GM18858 (cell line): ENCODE results near the gene CEMIP.

Experiments used
- ATAC-seq: cut with Tn5 transposase; IDR thresholded peaks from one replicate; pipeline ENCODE4 v1.9.1; 2021; ENCODE audit not compliant: unreplicated experiment

Gene CEMIP

GRCh38 chr15:80785811-80786354 is 6.7 kb downstream of the CEMIP start:
- no peak for ATAC-seq

DNA sequence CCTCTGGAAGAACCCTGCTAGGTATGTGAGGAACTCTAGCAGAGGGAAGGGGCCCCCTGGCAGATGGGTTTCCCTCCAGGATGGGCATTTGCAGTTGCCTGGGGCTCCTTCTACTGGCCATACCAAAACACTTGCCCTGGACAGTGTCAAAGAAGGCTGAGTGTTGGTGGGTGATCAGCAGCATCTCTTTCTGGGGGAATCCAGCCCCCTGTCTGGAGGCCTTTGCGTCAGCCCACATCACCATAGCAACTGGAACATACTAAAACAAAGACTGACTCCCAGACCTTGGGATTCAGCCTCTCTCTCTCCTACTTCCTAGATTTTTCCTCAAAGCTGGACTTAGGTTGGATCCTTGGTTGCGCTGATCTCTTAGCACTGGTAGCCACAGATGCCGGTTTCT is 8.1 kb downstream of the CEMIP start:
- ATAC-seq, result no peak

- no peak for ATAC-seq
These were observed 9.4 kb downstream of the CEMIP start for GRCh38 chr15:80788536-80788935.

- ATAC-seq, result no peak
These were observed 10.1 kb downstream of the CEMIP start for GRCh38 chr15:80789296-80789695.

GRCh38 chr15:80789796-80790195 is 10.6 kb downstream of the CEMIP start:
- ATAC-seq, result no peak

GRCh38 chr15:80790236-80790635 is 11.1 kb downstream of the CEMIP start:
- ATAC-seq, result no peak

GRCh38 chr15:80791004-80791403 is 11.8 kb downstream of the CEMIP start:
- ATAC-seq, result no peak

DNA sequence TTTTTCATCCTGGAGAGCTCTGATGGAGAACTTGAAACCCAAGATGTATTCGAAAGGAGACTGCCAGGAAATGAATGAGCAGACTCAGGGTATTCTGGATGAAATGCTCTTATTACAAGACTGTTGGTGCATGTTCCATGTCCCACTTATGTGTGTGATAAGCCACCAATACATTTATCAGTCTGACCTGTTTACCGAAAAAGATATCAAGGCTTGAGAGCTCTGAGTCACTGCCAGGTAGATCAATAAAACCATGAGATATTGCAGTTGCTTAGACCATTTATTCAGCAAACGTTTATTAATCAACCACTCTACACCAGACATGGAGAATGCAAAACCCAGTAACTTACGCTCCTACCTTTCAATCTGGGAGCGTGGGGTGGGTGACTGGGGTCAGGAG is 17.2 kb downstream of the CEMIP start:
- no peak for ATAC-seq

DNA sequence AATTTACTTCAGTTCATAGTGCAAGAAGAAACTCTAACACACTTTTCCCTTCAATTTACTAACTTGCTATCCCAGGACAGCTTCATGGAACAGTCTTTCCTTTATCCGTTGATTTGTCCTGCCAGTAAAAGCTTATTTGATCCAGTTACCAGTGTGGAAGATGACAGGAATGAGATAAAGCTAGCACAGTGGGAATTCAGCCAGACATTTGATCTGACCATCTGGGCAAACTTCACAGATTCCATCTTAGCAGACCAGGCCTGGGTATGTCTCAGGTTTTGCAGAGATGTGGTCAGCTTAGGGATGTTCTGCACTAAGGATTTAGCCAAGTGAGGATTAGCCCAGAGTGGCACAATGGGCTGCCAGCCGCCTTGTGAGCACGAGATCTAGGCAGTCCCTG is 19.7 kb downstream of the CEMIP start:
- ATAC-seq, result no peak

- no peak for ATAC-seq
These were observed 20.9 kb downstream of the CEMIP start for GRCh38 chr15:80800067-80800466.

GRCh38 chr15:80801891-80802680 is 22.9 kb downstream of the CEMIP start:
- no peak for ATAC-seq

- no peak for ATAC-seq
These were observed 24.7 kb downstream of the CEMIP start for GRCh38 chr15:80803580-80804525.

DNA sequence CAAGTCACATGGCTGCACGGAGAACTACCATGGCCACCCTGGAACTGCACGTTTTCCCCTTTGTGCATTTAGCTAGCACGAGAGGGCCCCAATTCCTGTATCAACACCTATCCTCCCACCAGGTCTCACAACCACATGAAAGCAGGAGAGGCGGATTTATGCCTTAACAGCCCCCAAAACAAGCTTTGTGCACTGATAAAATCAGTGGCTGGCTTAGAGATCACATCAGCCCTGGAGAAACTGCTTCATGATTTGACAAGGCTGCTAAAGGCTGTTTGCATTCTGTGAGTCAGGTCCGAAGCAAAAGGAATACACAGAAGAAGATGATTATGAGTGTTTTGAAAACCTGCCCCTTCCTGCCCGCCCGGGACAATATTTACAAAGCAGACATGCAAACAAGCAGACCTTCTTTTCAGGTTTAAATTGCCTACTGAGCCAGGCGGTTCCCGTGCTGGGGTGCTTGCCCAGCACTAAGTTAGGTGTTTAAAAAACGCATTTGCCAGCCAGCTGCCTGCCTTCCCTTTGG is 25.9 kb downstream of the CEMIP start:
- no peak for ATAC-seq

GRCh38 chr15:80811781-80812315 is 32.7 kb downstream of the CEMIP start:
- no peak for ATAC-seq

DNA sequence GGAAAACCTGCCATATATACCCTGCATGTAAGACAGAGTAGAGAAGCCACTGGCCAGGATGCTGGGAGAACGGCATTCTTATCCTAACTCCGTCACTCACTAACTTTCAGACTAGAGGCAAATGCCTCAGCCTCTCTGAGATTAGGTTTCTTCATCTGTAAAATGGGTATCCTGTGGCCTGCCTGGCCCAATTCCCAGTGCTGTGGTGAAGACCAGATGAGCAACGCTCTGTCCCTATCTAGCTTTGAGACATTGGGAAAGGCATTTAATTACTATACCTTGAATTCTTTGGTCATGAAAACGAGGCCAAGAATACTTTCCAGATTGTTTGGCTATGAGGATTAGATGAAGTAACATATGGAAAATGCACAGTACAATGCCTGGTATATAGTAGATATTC is 35.9 kb downstream of the CEMIP start:
- no peak for ATAC-seq

- no peak for ATAC-seq
These were observed 37.0 kb downstream of the CEMIP start for GRCh38 chr15:80816049-80816653.

- ATAC-seq, result no peak
These were observed 37.8 kb downstream of the CEMIP start for GRCh38 chr15:80816936-80817335.

DNA sequence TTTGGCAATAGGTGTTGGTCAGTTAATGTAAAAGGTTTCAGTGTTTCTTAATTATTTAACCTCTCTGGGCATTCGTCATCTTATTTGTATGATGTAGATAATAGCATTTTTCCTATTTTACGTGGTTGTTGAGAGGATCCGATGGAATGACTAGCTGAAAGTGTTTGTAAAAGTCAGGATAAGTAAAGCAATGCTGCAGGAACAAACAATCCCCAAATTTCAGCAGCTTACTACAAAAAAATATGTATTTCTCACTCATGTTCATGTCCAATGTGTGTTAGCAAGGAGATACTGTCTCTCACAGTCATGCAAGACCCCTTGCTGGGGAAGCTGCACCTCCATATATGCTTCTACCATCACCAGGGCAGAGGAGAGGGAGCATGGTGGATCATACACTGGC is 38.7 kb downstream of the CEMIP start:
- no peak for ATAC-seq

DNA sequence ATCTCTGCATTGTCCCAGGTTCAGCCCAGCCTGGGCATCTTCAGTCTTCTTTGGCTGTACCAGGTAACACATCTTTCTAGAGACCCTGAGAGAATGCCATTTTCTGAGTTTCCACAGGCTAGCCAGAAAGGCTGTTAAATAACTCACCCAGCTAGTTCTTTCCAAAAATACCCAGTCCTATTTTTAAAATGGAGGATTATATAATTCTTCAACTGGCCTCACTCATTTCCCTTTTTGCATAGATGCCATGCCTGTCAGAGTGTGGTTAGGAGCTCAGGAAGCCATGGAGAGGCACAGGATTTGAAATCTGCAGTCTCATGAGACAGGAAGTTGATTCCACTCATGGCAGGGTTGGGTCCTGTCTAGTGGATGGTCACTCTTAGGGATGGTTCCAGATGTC is 39.8 kb downstream of the CEMIP start:
- no peak for ATAC-seq

GRCh38 chr15:80820092-80820491 is 40.9 kb downstream of the CEMIP start:
- no peak for ATAC-seq

DNA sequence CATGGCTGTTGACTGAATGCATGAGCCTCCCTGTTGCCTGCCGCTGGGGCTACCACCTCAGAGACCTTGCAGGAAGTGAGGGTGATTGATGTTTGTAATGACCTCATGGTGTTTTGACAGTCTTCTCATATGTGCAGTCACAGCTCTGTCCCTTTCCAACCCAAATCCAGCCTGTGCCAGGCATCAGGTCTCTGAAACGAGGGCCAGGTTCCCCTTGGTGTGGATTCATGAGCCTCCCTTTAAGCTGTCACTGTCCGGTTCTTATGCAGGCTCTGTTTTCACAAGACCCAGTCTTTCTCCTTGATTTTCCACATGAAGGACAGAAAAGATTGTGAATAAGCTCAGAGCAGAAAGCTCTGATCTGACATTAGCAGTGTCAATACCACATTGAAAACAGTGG is 43.1 kb downstream of the CEMIP start:
- ATAC-seq, result no peak
